WTC11 (cell line): ENCODE measurements around the gene KEAP1. TPM values are rescaled to one million over a fixed set of nuclear protein-coding genes. Genes with fewer than 3 reads are reported as not detected.

Source experiments
- ATAC-seq: fragments of 200-7000 bp; cut with Tn5 transposase; 2 replicates; pipeline ENCODE4 v1.10.0; 2021; ENCODE audit warnings: mild to moderate bottlenecking, moderate library complexity
- CTCF ChIA-PET: fragments of 300-600 bp; sonication (Branson Sonifier 250); formaldehyde crosslinking; loops from one replicate; lab custom pipeline; 2021; ENCODE audit warnings: antibody characterized with exemption; lab: Charles Lee
- POLR2A ChIA-PET: fragments of 350-600 bp; sonication (Branson Sonifier 250); formaldehyde crosslinking; loops from one replicate; lab custom pipeline; 2021; ENCODE audit warnings: antibody characterized with exemption; lab: Charles Lee
- DNase-seq: peaks from one replicate; pipeline ENCODE4 v3.0.0; 2021; ENCODE audit warnings: low spot score
- H3K27ac Mint-ChIP-seq: 2 replicates; pipeline ENCODE4 v1.8.0; 2021; ENCODE audit warnings: mixed read lengths
- H3K27me3 Mint-ChIP-seq: 2 replicates; pipeline ENCODE4 v1.8.0; 2021; ENCODE audit warnings: low read depth, mild to moderate bottlenecking, moderate library complexity, mixed read lengths
- H3K36me3 Mint-ChIP-seq: 2 replicates; pipeline ENCODE4 v1.8.0; 2021; ENCODE audit warnings: mixed read lengths
- H3K4me1 Mint-ChIP-seq: 2 replicates; pipeline ENCODE4 v1.8.0; 2022; ENCODE audit warnings: mixed read lengths
- H3K4me3 Mint-ChIP-seq: 2 replicates; pipeline ENCODE4 v1.8.0; 2021; ENCODE audit warnings: mild to moderate bottlenecking, moderate library complexity, mixed read lengths
- H3K9me3 Mint-ChIP-seq: 2 replicates; pipeline ENCODE4 v1.8.0; 2021; ENCODE audit warnings: mixed read lengths
- ATF1 ChIP-seq: sonication (generic); formaldehyde crosslinking; IDR thresholded peaks from 2 replicates; pipeline ENCODE4 v1.8.1; 2023; ENCODE audit warnings: mild to moderate bottlenecking, moderate library complexity, missing genetic modification reagents
- ATF2 ChIP-seq: sonication (generic); formaldehyde crosslinking; IDR thresholded peaks from 2 replicates; pipeline ENCODE4 v1.8.1; 2022; ENCODE audit warnings: low read depth, missing genetic modification reagents, borderline replicate concordance
- ATF6 ChIP-seq: sonication (generic); formaldehyde crosslinking; IDR thresholded peaks from 2 replicates; pipeline ENCODE4 v1.8.1; 2023; ENCODE audit warnings: mild to moderate bottlenecking, missing genetic modification reagents
- CDX4 ChIP-seq: fragments of 250-450 bp; sonication (Bioruptor Pico); IDR thresholded peaks from 2 replicates; pipeline ENCODE4 v1.9.0; 2021; ENCODE audit warnings: moderate library complexity, mild to moderate bottlenecking, inconsistent platforms, borderline replicate concordance
- CTCF ChIP-seq: fragments of 200-600 bp; IDR thresholded peaks from 2 replicates; pipeline ENCODE4 v1.8.0; 2022; ENCODE audit warnings: antibody characterized with exemption
- E2F1 ChIP-seq: sonication (generic); formaldehyde crosslinking; IDR thresholded peaks from 2 replicates; pipeline ENCODE4 v1.8.0; 2022; ENCODE audit warnings: mild to moderate bottlenecking, missing genetic modification reagents
- E2F4 ChIP-seq: sonication (generic); formaldehyde crosslinking; IDR thresholded peaks from 2 replicates; pipeline ENCODE4 v1.8.1; 2022; ENCODE audit warnings: low read depth, mild to moderate bottlenecking, moderate library complexity, missing genetic modification reagents, borderline replicate concordance
- GABPB1 ChIP-seq: sonication (generic); formaldehyde crosslinking; IDR thresholded peaks from 2 replicates; pipeline ENCODE4 v1.8.1; 2023; ENCODE audit warnings: mild to moderate bottlenecking, missing genetic modification reagents
- IRF1 ChIP-seq: sonication (generic); formaldehyde crosslinking; IDR thresholded peaks from 2 replicates; pipeline ENCODE4 v1.8.0; 2023; ENCODE audit warnings: missing genetic modification reagents
- MXD4 ChIP-seq: fragments of 250-450 bp; sonication (Bioruptor Pico); IDR thresholded peaks from 2 replicates; pipeline ENCODE4 v1.8.0; 2021; ENCODE audit warnings: mild to moderate bottlenecking, moderate library complexity, borderline replicate concordance
- NFE2L1 ChIP-seq: sonication (generic); formaldehyde crosslinking; IDR thresholded peaks from 2 replicates; pipeline ENCODE4 v1.8.1; 2023; ENCODE audit warnings: missing genetic modification reagents
- ZBTB21 ChIP-seq: sonication (generic); formaldehyde crosslinking; IDR thresholded peaks from 2 replicates; pipeline ENCODE4 v1.8.1; 2023; ENCODE audit warnings: mild to moderate bottlenecking, missing genetic modification reagents, borderline replicate concordance
- ZNF317 ChIP-seq: sonication (generic); formaldehyde crosslinking; IDR thresholded peaks from 2 replicates; pipeline ENCODE4 v1.8.1; 2023; ENCODE audit warnings: low read depth, mild to moderate bottlenecking, moderate library complexity, missing genetic modification reagents, borderline replicate concordance
- ZNF416 ChIP-seq: fragments of 250-450 bp; sonication (Bioruptor Pico); IDR thresholded peaks from 2 replicates; pipeline ENCODE4 v1.9.0; 2021; ENCODE audit warnings: mild to moderate bottlenecking, inconsistent platforms
- ZSCAN18 ChIP-seq: fragments of 250-450 bp; sonication (Bioruptor Pico); IDR thresholded peaks from 2 replicates; pipeline ENCODE4 v2.1.2; 2022; ENCODE audit warnings: mild to moderate bottlenecking, moderate library complexity
- total RNA-seq: library from RNA; stranded (reverse); gene quantifications from 3 replicates; pipeline ENCODE4 v1.2.3, GENCODE V29; 2021

Gene KEAP1
- total RNA-seq, 1 experiment from 2014 or later: 68.7 TPM

- ATAC-seq: no peak
- Mint-ChIP-seq H3K4me3 (peak overlapping the region; percentile 39), H3K27ac (no peak overlapping the region), H3K36me3 (peaks cover 2% of the 10 kb centered on the region; the same call in 1 of the 2 replicates), H3K9me3 (no peaks in the 10 kb centered on the region), H3K27me3 (peaks cover 54% of the 10 kb centered on the region), H3K4me1 (peaks cover 31% of the 10 kb centered on the region)
- no peak for DNase-seq
- ChIA-PET CTCF (interaction anchor here (0.7 to 4.4 kb wide), 9 partner anchors 9 to 684 kb away, joined by 4 to 17 read pairs (median 5); no protein-coding TSS in a partner anchor), POLR2A (interaction anchor here (1.1 kb wide), 1 partner anchor 48 kb away, joined by 3 read pairs; no protein-coding TSS in a partner anchor)
- TF ChIP-seq E2F4 (CRISPR knock-in tag) (no peak), IRF1 (no peak), NFE2L1 (CRISPR knock-in tag) (no peak), ATF2 (no peak), MXD4 (no peak), ZNF416 (no peak), ZNF317 (CRISPR knock-in tag) (no peak), ZBTB21 (CRISPR knock-in tag) (no peak), GABPB1 (no peak), ATF6 (no peak), ATF1 (CRISPR knock-in tag) (no peak), CDX4 (CRISPR knock-in tag) (no peak), E2F1 (CRISPR knock-in tag) (no peak), CTCF (no peak), ZSCAN18 (CRISPR knock-in tag) (no peak)
These were observed 16.3 kb upstream of the KEAP1 start for GRCh38 chr19:10519421-10519820.
